Stimulated activated CD4-positive, alpha-beta T cell treated with anti-CD3 and anti-CD28 coated beads, Interleukin-12 subunit alpha, Interleukin-12 subunit beta, amount 100 ng/mL, for 24 hours (primary cell): ENCODE data around the gene ULK4.
"Not testable (repeated sequence)": the region's sequence is repeated elsewhere in the genome, so short reads cannot be mapped to it uniquely, and the experiment has no call there.

ENCODE experiments used
- DNase-seq, 2 experiments: peaks; one replicate each; pipeline ENCODE4 v3.0.0-alpha.2; 2020; ENCODE audit warnings: low read depth in 2 of 2

ULK4 gene

GRCh38 chr3:41647730-41648129, 314.2 kb downstream of the ULK4 start:
- not testable (repeated sequence) for DNase-seq

GRCh38 chr3:41640076-41640475, 321.8 kb downstream of the ULK4 start:
- DNase-seq: no peak

- no peak for DNase-seq
Measured at GRCh38 chr3:41638381-41638780, 323.5 kb downstream of the ULK4 start.

GRCh38 chr3:41632700-41633099, 329.2 kb downstream of the ULK4 start:
- no peak for DNase-seq

- no peak for DNase-seq
Measured at GRCh38 chr3:41630708-41631107, 331.2 kb downstream of the ULK4 start.

GRCh38 chr3:41629986-41630385, 331.9 kb downstream of the ULK4 start:
- DNase-seq: no peak

GRCh38 chr3:41629072-41629471, 332.8 kb downstream of the ULK4 start:
- DNase-seq: no peak

GRCh38 chr3:41627477-41628087, 334.3 kb downstream of the ULK4 start:
- DNase-seq: no peak

- DNase-seq: no peak
Measured at GRCh38 chr3:41612853-41613252, 349.1 kb downstream of the ULK4 start.

- no peak for DNase-seq
Measured at GRCh38 chr3:41611008-41611407, 350.9 kb downstream of the ULK4 start.

- no peak for DNase-seq
Measured at GRCh38 chr3:41608347-41608746, 353.6 kb downstream of the ULK4 start.

- DNase-seq: no peak
Measured at GRCh38 chr3:41603807-41604206, 358.1 kb downstream of the ULK4 start.

- no peak for DNase-seq
Measured at GRCh38 chr3:41602121-41602520, 359.8 kb downstream of the ULK4 start.

- no peak for DNase-seq
Measured at GRCh38 chr3:41601404-41601987, 360.4 kb downstream of the ULK4 start.

GRCh38 chr3:41600616-41601015, 361.3 kb downstream of the ULK4 start:
- no peak for DNase-seq

GRCh38 chr3:41599127-41599484, 362.8 kb downstream of the ULK4 start:
- no peak for DNase-seq

- no peak for DNase-seq
Measured at GRCh38 chr3:41598402-41599126, 363.3 kb downstream of the ULK4 start.

GRCh38 chr3:41593774-41594173, 368.1 kb downstream of the ULK4 start:
- DNase-seq: no peak

GRCh38 chr3:41592753-41593510, 369.0 kb downstream of the ULK4 start:
- DNase-seq: no peak

GRCh38 chr3:41583014-41583413, 378.9 kb downstream of the ULK4 start:
- DNase-seq: no peak

GRCh38 chr3:41581700-41582099, 380.2 kb downstream of the ULK4 start:
- no peak for DNase-seq

GRCh38 chr3:41580274-41580959, 381.5 kb downstream of the ULK4 start:
- DNase-seq: no peak
